Femur (tissue), 1 donor: ENCODE measurements around the gene PBX3.

Experiments used
- DNase-seq: peaks from one replicate; pipeline ENCODE4 v3.0.0-alpha.2; 2017

Gene PBX3

GRCh38 chr9:125747053-125747764 lies at the start of gene PBX3:
Gene PBX3 (plus strand): TSS chr9:125747373.
- DNase-seq: peak; percentile 68

- DNase-seq: no peak
Observed at GRCh38 chr9:125699870-125700269, 47.3 kb upstream of the PBX3 start.

- no peak for DNase-seq
Observed at GRCh38 chr9:125700791-125701190, 46.4 kb upstream of the PBX3 start.

GRCh38 chr9:125701351-125701750 lies 45.8 kb upstream of the PBX3 start:
- no peak for DNase-seq

- DNase-seq: no peak
Observed at GRCh38 chr9:125703662-125704061, 43.5 kb upstream of the PBX3 start.

GRCh38 chr9:125705893-125706292 lies 41.3 kb upstream of the PBX3 start:
- DNase-seq: no peak

GRCh38 chr9:125706651-125707471 lies 40.3 kb upstream of the PBX3 start, which contains the start of gene MAPKAP1:
Gene MAPKAP1 (minus strand): TSS chr9:125707208. CDS start chr9:125672574, 34,634 bp downstream.
- peak; percentile 97 for DNase-seq

- DNase-seq: no peak
Observed at GRCh38 chr9:125707472-125707804, 39.7 kb upstream of the PBX3 start.

- no peak for DNase-seq
Observed at GRCh38 chr9:125726456-125727132, 20.6 kb upstream of the PBX3 start.

- no peak for DNase-seq
Observed at GRCh38 chr9:125730168-125730567, 17.0 kb upstream of the PBX3 start.

- DNase-seq: no peak
Observed at GRCh38 chr9:125732562-125732961, 14.6 kb upstream of the PBX3 start.

GRCh38 chr9:125739436-125739835 lies 7.7 kb upstream of the PBX3 start:
- no peak for DNase-seq

- DNase-seq: no peak
Observed at GRCh38 chr9:125742657-125743056, 4.5 kb upstream of the PBX3 start.

GRCh38 chr9:125743682-125744428 lies 3.3 kb upstream of the PBX3 start:
- DNase-seq: no peak

GRCh38 chr9:125744616-125745015 lies 2.6 kb upstream of the PBX3 start:
- no peak for DNase-seq

- DNase-seq: peak; percentile 43
Observed at GRCh38 chr9:125745018-125745417, 2.2 kb upstream of the PBX3 start.

GRCh38 chr9:125745682-125746016 lies 1.5 kb upstream of the PBX3 start:
- no peak for DNase-seq

GRCh38 chr9:125746017-125746773 lies 978 bp upstream of the PBX3 start:
- DNase-seq: peak; percentile 95

- DNase-seq: no peak
Observed at GRCh38 chr9:125746774-125747052, 460 bp upstream of the PBX3 start.

GRCh38 chr9:125747765-125748445 lies 732 bp downstream of the PBX3 start:
- peak; percentile 58 for DNase-seq

- DNase-seq: peak; percentile 21
Observed at GRCh38 chr9:125748446-125749099, 1.4 kb downstream of the PBX3 start.
